Coronary artery (tissue), 2 donors: ENCODE data around the gene CDH23.
A peak's percentile ranks its signal among the peaks of the same experiment; 100 is the strongest.

Experiments
- DNase-seq: peaks from one replicate; pipeline ENCODE4 v3.0.0-alpha.2; 2017; ENCODE audit warnings: low spot score
- H3K27ac ChIP-seq, 2 donors: fragments of 200-600 bp; sonication (generic); one replicate each; pipeline ENCODE4 v1.5.1; 2016 to 2019
- H3K4me3 ChIP-seq: fragments of 200-600 bp; sonication (generic); 2 replicates; pipeline ENCODE4 v1.5.1; 2016; ENCODE audit warnings: mild to moderate bottlenecking, moderate library complexity
- TF ChIP-seq, protein P1 (sequence below): fragments of 200-600 bp; sonication (generic); IDR thresholded peaks from one replicate; pipeline ENCODE4 v1.5.1; 2019; ENCODE audit warnings: antibody characterized with exemption

CDH23 gene

DNA sequence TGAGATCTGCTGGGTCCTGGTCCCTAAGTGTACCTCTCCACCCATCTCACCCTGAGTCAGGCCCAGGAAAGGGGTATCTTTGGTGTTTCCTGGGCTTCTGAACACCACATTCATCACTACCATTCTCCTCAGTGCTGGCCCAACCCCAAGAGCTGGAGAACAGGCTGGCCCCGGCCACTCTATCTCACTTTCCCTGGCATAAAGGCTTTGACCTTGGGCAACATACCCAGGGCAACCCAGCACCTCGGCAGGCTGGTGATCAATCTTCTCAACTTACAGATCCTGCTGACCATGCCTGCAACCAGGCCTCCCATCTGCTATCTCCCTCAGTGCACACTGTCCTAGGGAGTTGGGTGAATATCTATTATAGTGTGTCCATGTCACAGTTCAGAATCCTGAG lies 374.5 kb downstream of the CDH23 start:
- Histone ChIP-seq H3K27ac (peak overlapping the region; percentile 94 to 96), H3K4me3 (peak overlapping the region; percentile 78)
- TF ChIP-seq, protein P1, sequence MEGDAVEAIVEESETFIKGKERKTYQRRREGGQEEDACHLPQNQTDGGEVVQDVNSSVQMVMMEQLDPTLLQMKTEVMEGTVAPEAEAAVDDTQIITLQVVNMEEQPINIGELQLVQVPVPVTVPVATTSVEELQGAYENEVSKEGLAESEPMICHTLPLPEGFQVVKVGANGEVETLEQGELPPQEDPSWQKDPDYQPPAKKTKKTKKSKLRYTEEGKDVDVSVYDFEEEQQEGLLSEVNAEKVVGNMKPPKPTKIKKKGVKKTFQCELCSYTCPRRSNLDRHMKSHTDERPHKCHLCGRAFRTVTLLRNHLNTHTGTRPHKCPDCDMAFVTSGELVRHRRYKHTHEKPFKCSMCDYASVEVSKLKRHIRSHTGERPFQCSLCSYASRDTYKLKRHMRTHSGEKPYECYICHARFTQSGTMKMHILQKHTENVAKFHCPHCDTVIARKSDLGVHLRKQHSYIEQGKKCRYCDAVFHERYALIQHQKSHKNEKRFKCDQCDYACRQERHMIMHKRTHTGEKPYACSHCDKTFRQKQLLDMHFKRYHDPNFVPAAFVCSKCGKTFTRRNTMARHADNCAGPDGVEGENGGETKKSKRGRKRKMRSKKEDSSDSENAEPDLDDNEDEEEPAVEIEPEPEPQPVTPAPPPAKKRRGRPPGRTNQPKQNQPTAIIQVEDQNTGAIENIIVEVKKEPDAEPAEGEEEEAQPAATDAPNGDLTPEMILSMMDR = no peak
- no peak for DNase-seq

DNA sequence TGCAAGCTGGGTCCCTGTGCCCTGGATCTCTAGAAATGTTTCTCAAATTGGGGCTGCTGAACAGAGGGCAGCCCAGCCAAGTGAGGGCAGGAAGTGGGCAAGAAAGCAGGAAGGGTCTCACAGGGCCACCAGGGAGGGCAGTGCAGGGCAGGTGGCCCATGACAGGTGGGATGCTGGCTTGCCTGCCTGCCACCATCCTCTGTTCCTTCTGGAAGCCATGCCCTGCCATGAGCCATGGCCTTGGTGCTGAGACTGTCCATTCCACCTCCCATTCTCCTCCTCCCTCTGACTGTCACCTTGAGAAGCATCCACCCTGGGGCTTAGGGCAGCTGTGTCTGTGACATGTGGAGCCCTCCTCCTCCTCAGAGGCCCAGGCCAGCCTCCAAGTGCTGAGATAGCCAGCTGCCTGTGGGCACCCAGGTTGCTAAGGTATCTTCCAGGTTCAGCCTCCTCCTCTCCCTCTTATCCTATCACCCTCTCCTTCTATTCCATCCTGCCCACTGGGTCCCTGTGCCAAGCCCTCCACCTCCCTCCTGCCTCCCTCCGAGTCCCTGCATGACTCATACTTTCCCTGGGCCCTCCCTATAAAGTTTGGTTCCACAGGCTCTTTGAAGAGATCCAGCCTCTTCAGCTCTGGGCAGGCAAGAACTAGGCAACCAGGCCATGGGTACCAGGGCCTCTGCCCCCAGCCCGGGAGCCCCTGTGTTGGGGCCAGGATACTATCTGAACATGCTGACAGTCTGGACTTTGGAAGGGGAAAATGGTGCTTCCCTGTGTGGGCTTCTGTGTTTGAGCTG lies 375.3 kb downstream of the CDH23 start:
- TF ChIP-seq, protein P1 = no peak
- H3K4me3 ChIP-seq = peak overlapping the region; percentile 78
- peak; percentile 95 for DNase-seq
- H3K27ac ChIP-seq = peak overlapping the region; percentile 94 to 96

DNA sequence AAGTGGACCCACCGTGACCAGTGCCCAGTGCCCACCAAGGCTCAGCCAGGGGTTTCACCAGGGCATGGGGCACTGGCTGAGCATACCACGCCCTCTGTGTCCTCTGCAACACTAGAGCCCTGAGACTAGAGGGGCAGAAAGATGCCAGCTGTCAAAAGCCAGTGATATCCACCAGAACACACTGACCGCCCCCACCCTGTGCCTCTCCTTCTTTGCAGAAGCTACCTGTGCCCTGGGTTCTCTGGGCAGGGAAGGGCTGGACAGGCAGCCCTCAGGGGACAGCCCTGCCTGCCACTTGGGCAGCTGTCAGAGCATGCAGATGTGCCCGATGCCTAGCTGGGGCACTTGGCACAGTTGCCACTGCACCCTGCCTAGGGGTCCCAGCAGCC lies 376.1 kb downstream of the CDH23 start:
- peak overlapping the region; percentile 78 for H3K4me3 ChIP-seq
- no peak for DNase-seq
- TF ChIP-seq, protein P1 = no peak
- peak overlapping the region; percentile 94 to 96 for H3K27ac ChIP-seq

DNA sequence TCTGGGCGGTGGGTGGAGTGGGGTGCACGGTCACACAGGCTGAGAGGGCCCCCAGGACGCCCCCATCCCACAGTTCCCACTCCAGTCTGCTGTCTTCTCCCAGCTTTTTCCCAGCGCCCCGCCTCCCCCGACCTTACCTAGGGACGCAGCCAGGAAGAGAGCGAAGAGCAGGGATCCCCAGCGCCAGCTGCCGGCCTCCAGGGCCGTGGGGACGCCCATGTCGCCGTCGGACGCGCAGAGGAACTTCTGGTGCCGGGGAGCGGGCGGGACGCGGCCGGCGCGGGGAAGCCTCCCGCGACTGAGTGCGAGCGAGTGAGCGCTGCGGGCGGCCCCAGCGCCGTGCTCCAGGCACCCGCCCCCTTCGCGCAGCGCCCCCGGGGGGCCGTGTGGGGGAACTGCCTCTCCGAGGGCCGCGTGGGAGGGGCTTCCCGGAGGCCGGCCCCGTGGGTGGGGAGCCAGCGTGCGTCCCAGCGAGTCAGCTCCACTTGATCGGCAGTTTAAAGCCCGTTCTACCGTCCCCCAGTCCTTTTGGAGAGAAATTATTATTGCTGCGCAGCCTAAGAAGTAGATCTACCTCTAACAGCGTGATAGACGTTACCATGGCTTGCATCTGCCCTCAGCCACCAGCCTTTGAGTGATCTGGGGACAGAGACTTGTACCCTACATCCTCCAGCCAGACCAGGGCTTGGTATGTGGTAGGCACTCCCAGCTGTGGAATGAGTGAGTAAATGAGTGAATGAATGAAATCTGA lies 376.7 kb downstream of the CDH23 start, which contains the start of gene VSIR:
VSIR (minus strand) TSS at position 300 of the 751 bp plus-strand sequence; CDS start at position 219, 81 bp downstream.
- Histone ChIP-seq H3K27ac (peak within 1 kb of the TSS; percentile 94 to 96), H3K4me3 (peak within 1 kb of the TSS; percentile 78)
- DNase-seq = peak; percentile 95
- TF ChIP-seq, protein P1 = peak; percentile 94

DNA sequence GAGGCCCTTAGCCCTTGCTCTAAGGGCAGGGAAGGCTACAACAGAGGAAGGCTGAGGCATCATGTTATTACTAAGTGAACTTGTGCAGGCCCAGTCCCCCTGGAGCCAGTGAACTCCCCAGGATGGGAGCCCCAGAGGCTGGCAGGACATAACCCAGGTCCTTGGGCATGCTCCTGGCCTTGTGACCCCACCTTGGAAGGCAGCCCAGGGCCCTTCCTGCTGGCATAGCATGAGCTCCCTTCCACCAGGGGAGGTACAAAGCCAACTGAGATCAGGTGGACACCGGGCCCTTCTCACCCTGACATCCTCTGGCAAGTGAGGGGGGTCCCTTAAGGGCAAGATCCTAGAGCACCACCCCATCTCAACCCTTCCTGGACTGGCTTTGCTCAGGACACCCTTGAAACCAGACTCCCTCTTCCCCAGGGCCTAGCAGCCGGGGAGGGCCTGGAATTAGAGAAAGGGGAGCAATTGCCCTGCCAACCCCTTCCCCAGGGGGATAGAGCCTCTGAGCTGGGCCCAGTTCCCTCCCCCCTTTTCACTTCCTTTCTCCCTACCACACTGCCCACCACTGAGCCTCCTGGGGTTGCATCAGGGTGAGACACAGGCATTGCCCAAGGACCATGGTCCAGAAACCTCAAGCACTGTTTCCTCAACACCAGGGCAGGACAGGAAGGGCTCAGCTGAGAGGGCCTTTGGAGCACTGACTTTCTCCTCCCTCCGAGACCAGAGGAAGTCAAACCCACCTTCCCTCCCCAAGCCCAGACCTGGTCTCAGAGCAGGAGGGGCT lies 378.4 kb downstream of the CDH23 start:
- peak overlapping the region in 1 of 2 donors; percentile 94 for H3K27ac ChIP-seq
- no peak for DNase-seq
- no peak overlapping the region for H3K4me3 ChIP-seq
- TF ChIP-seq, protein P1 = no peak

DNA sequence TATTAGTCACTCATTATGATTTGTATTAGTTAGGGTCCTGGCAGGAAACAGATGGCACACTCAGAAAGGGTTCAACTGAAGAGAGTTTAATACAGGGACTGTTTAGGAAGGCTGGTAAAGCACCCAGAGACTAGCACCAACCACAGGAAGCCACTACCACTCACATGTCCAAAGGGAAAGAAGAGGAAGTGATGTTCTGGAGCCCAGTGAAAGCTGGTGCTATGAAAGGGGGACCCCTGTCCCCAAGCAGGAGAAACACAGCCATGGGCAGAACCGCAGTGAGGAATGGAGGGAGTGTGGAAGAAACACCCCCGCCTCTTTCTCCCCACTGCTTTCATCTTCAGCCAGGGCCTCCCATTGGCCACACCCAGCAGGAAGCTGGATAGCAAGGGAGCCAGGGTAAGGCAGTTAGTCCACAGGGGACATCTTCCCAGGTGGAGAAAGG lies 379.8 kb downstream of the CDH23 start:
- TF ChIP-seq, protein P1 = no peak
- no peak for DNase-seq
- Histone ChIP-seq H3K27ac (peak overlapping the region in 1 of 2 donors; percentile 28), H3K4me3 (no peak overlapping the region)
